ENCODE data around the gene TOX2.

DNA sequence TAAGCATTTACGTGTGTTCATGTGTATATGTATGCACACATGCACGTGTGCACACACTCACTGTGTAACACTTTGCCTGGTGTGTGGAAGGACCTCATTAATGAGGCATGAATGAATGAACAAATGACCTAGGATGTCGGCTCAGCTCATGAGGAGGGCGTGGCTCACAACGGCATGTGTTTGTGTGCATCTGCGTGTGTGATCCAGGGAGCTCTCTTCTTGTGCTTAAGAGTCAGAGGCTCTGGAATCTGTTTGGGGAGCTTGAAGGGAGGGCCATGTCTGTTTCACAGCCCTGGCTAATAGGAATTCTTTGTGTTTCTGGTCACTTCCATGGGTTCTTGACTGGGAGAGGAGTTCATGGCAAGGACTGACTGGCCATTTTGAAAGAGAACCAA, 32.7 kb downstream of the TOX2 start:
- TF ChIP-seq, protein P1, sequence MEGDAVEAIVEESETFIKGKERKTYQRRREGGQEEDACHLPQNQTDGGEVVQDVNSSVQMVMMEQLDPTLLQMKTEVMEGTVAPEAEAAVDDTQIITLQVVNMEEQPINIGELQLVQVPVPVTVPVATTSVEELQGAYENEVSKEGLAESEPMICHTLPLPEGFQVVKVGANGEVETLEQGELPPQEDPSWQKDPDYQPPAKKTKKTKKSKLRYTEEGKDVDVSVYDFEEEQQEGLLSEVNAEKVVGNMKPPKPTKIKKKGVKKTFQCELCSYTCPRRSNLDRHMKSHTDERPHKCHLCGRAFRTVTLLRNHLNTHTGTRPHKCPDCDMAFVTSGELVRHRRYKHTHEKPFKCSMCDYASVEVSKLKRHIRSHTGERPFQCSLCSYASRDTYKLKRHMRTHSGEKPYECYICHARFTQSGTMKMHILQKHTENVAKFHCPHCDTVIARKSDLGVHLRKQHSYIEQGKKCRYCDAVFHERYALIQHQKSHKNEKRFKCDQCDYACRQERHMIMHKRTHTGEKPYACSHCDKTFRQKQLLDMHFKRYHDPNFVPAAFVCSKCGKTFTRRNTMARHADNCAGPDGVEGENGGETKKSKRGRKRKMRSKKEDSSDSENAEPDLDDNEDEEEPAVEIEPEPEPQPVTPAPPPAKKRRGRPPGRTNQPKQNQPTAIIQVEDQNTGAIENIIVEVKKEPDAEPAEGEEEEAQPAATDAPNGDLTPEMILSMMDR (conservative IDR thresholded peaks at IDR 0.05; ENCODE audit: low read depth, low read length): no peak
- TF ChIP-seq EZH2phosphoT487 (IDR thresholded peaks at IDR 0.05; ENCODE audit: borderline replicate concordance, low read length) (no peak), EZH2 (IDR thresholded peaks at IDR 0.05; ENCODE audit: low read length, unreplicated experiment) (no peak)

Data from PC-3 (cell line).